PC-9 (cell line): ENCODE results near the gene PHLDA2.

Experiments used
- CTCF ChIP-seq: fragments of 200-600 bp; sonication (generic); conservative IDR thresholded peaks from 2 replicates; pipeline ENCODE4 v1.6.1; 2017; ENCODE audit warnings: mixed run types, antibody characterized with exemption, mild to moderate bottlenecking, moderate library complexity
- EZH2 ChIP-seq: fragments of 200-600 bp; sonication (generic); IDR thresholded peaks from 2 replicates; pipeline ENCODE4 v1.8.0; 2017; ENCODE audit warnings: antibody characterized with exemption, low read depth

- no peak for TF ChIP-seq EZH2
- no peak for TF ChIP-seq CTCF
These were observed 21.6 kb upstream of the PHLDA2 start for GRCh38 chr11:2950825-2951224.
